Endothelial cell (in vitro differentiated cells): ENCODE data around the gene TMEM184A. TPM values are rescaled to one million over a fixed set of nuclear protein-coding genes. Genes with fewer than 3 reads are reported as not detected.

ENCODE experiments used
- DNase-seq: peaks from one replicate; pipeline ENCODE4 v3.0.0; 2021; ENCODE audit warnings: low spot score
- H3K27ac Mint-ChIP-seq: one replicate; pipeline ENCODE4 v1.8.0; 2021; ENCODE audit warnings: mixed read lengths, inconsistent platforms; ENCODE audit not compliant: unreplicated experiment
- H3K27me3 Mint-ChIP-seq: one replicate; pipeline ENCODE4 v1.8.0; 2021; ENCODE audit warnings: mild to moderate bottlenecking, moderate library complexity, mixed read lengths, inconsistent platforms; ENCODE audit not compliant: unreplicated experiment
- H3K36me3 Mint-ChIP-seq: one replicate; pipeline ENCODE4 v1.8.0; 2021; ENCODE audit warnings: mild to moderate bottlenecking, low read depth, mixed read lengths, inconsistent platforms; ENCODE audit not compliant: unreplicated experiment
- H3K4me1 Mint-ChIP-seq: one replicate; pipeline ENCODE4 v1.8.0; 2021; ENCODE audit warnings: mild to moderate bottlenecking, mixed read lengths, inconsistent platforms; ENCODE audit not compliant: unreplicated experiment
- H3K4me3 Mint-ChIP-seq: one replicate; pipeline ENCODE4 v1.8.0; 2021; ENCODE audit warnings: mild to moderate bottlenecking, mixed read lengths, inconsistent platforms; ENCODE audit not compliant: unreplicated experiment
- H3K9me3 Mint-ChIP-seq: one replicate; pipeline ENCODE4 v1.8.0; 2021; ENCODE audit warnings: mixed read lengths, inconsistent platforms; ENCODE audit not compliant: unreplicated experiment
- total RNA-seq: library from RNA; stranded (reverse); fragmentation: NEBNext Ultra II Directional; extraction: Animal tissue kit (Norgen Biotek cat#: 25700); gene quantifications from one replicate; pipeline ENCODE4 v1.2.1, GENCODE V29; 2021; ENCODE audit not compliant: unreplicated experiment
- TF ChIP-seq, protein P1 (sequence below): fragments of 200-600 bp; sonication (generic); IDR thresholded peaks from one replicate; pipeline ENCODE4 v1.5.0; 2021; ENCODE audit warnings: antibody characterized with exemption; ENCODE audit not compliant: unreplicated experiment

Gene TMEM184A
- total RNA-seq, 1 donor from 2014 or later: 0.21 TPM

DNA sequence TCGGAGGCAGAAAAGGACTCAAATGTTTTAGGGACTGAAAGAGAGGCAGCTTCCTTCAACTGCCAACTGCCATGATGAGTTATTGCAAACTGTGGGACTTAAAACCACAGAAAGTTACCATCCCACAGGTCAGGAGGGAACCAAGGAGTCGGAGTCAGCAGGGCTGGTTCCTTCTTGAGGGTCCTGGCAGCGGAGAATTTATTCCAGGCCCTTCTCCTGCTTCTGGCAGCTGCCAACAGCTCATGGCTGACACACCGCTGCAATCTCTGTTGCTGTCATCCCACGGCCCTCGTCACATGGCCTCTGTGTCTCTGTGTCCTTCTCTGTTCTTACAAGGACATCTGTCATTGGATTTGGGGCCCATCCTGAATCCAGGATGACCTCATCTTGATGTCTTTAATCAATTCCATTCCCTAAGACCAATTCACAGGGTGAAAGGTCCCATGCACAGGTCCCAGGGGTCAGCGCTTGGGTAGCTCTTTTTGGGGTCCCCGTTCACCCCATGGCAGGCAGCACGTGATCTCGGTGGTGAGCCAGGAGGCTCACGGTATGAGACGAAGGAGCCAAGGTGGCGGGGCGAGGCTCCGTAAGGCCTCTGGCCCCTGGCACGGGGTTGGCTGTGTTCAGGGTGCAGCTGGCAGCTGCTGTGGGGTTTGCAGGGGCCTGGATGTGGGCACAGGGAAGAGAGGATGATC, 41.2 kb upstream of the TMEM184A start:
- Mint-ChIP-seq H3K27ac (no peak overlapping the region), H3K36me3 (no peaks in the 10 kb centered on the region), H3K9me3 (no peaks in the 10 kb centered on the region), H3K4me3 (no peak overlapping the region), H3K4me1 (peaks cover 2% of the 10 kb centered on the region), H3K27me3 (peaks cover 13% of the 10 kb centered on the region)
- TF ChIP-seq, protein P1, sequence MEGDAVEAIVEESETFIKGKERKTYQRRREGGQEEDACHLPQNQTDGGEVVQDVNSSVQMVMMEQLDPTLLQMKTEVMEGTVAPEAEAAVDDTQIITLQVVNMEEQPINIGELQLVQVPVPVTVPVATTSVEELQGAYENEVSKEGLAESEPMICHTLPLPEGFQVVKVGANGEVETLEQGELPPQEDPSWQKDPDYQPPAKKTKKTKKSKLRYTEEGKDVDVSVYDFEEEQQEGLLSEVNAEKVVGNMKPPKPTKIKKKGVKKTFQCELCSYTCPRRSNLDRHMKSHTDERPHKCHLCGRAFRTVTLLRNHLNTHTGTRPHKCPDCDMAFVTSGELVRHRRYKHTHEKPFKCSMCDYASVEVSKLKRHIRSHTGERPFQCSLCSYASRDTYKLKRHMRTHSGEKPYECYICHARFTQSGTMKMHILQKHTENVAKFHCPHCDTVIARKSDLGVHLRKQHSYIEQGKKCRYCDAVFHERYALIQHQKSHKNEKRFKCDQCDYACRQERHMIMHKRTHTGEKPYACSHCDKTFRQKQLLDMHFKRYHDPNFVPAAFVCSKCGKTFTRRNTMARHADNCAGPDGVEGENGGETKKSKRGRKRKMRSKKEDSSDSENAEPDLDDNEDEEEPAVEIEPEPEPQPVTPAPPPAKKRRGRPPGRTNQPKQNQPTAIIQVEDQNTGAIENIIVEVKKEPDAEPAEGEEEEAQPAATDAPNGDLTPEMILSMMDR: no peak
- no peak for DNase-seq

DNA sequence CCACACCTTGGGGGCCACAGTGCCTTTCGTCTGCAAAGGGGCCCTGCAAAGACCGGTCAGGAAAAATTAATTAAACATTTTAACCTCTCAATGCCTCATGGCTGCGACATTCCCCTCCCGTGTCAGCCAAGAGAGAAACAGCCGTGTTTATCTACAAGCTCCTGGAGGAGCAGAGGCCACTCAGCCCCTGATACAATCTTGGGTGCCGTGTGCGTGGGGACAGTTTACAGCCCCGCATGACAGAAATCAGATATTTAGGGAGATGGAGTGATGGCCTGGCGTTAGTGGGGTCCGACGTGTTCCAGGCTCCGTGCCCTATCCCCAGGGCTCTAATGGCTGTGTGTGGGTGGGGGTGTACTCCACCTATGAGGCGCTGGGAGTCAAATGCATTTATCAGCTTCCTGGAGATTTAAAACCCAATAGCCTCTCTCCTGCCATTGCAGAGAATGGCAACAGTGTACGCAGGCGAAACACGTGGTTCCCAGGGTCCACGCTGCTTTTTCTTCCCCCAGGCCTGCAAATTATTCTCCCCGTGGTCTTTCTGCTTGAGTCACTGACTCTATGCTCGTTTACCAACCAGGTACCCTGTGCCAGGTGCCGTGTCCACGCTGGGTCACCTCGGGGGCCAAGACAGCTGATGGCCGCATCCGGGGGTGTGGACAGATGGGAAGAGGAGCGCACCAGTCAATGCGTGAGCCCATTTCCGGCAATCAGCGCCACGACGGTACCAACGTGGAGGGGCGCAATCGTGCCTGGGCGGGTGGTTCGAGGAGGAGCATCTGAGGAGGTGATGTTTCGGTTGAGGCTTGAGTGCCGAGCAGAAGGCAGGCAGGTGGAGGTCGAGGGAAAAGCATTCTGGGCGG, 40.4 kb upstream of the TMEM184A start:
- Mint-ChIP-seq H3K9me3 (no peaks in the 10 kb centered on the region), H3K27me3 (peaks cover 13% of the 10 kb centered on the region), H3K4me1 (peaks cover 2% of the 10 kb centered on the region), H3K36me3 (no peaks in the 10 kb centered on the region), H3K4me3 (no peak overlapping the region), H3K27ac (no peak overlapping the region)
- no peak for DNase-seq
- TF ChIP-seq, protein P1: no peak

DNA sequence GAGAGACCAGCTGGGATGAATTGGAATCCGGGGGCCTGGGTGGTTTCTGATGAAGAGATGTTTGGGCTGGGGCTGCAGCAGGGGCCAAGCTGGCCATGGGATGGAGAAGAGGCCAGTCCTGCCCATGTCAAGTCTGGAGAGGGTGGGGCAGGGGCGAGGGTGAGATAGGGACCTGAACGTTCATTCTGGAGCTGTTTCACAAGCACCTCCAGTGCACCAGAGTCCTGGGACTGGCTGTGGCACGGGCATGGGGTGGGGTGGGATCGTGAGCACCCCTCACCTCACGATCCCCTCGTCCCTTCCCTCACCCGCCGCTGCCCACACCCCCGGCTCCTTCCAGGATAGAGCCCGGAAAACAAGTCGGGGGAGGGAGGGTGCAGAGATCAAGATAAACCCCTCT, 39.6 kb upstream of the TMEM184A start:
- no peaks in the 10 kb centered on the region for H3K36me3 Mint-ChIP-seq
- H3K9me3 Mint-ChIP-seq: no peaks in the 10 kb centered on the region
- TF ChIP-seq, protein P1: no peak
- H3K27ac Mint-ChIP-seq: no peak overlapping the region
- H3K4me1 Mint-ChIP-seq: peaks cover 2% of the 10 kb centered on the region
- H3K4me3 Mint-ChIP-seq: no peak overlapping the region
- H3K27me3 Mint-ChIP-seq: peaks cover 14% of the 10 kb centered on the region
- no peak for DNase-seq

DNA sequence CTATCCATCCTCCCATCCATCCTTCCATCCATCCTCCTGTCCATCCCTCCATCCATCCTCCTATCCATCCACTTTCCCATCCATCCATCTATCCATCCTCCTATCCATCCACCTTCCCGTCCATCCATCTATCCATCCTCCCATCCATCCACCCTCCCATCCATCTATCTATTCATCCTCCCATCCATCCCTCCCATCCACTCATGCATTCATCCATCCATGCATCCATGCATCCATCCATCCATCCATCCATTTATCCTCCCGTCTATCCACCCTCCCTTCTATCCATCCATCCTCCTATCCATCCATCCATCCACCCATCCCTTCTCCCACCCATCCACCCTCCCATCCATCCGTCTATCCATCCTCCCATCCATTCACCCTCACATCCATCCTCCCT, 39.0 kb upstream of the TMEM184A start:
- H3K27ac Mint-ChIP-seq: no peak overlapping the region
- no peaks in the 10 kb centered on the region for H3K36me3 Mint-ChIP-seq
- peaks cover 16% of the 10 kb centered on the region for H3K27me3 Mint-ChIP-seq
- H3K9me3 Mint-ChIP-seq: no peaks in the 10 kb centered on the region
- TF ChIP-seq, protein P1: no peak
- DNase-seq: no peak
- H3K4me1 Mint-ChIP-seq: peaks cover 2% of the 10 kb centered on the region
- no peak overlapping the region for H3K4me3 Mint-ChIP-seq

DNA sequence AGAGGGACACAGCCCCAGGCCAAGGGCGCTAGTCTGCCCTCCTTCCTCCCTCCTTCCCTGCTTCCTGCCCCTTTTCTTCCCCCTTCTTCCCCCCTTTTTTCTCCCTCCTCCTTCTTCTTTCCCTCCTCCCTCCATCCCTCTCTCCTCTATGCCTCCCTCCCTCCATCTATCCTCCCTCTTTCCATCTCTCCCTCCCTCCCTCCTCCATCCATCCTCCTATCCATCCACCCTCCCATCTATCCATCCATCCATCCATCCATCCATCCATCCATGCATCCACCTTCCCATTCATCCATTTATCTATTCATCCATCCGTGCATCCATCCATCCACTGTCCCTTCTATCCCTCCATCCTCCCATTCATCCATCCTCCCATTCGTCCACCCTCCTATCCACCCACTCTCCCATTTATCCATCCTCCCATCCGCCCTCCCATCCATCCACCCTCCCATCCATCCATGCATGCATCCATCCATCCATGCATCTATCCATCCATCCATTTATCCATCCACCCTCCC, 38.0 kb upstream of the TMEM184A start:
- H3K4me1 Mint-ChIP-seq: peaks cover 2% of the 10 kb centered on the region
- DNase-seq: no peak
- no peak overlapping the region for H3K4me3 Mint-ChIP-seq
- H3K9me3 Mint-ChIP-seq: no peaks in the 10 kb centered on the region
- H3K27me3 Mint-ChIP-seq: peaks cover 16% of the 10 kb centered on the region
- H3K36me3 Mint-ChIP-seq: no peaks in the 10 kb centered on the region
- TF ChIP-seq, protein P1: no peak
- no peak overlapping the region for H3K27ac Mint-ChIP-seq
